Fibroblast of upper back skin (primary cell): ENCODE data around the gene UBE2QL1.

Source experiments
- DNase-seq: peaks from one replicate; pipeline ENCODE4 v3.0.0-alpha.2; 2013

Gene UBE2QL1

GRCh38 chr5:6480133-6481051 lies 31.7 kb downstream of the UBE2QL1 start:
- no peak for DNase-seq

- DNase-seq, result no peak
Measured at GRCh38 chr5:6482735-6483134, 34.1 kb downstream of the UBE2QL1 start.

- DNase-seq, result no peak
Measured at GRCh38 chr5:6483880-6484382, 35.3 kb downstream of the UBE2QL1 start.

GRCh38 chr5:6484446-6484845 lies 35.8 kb downstream of the UBE2QL1 start:
- no peak for DNase-seq

GRCh38 chr5:6484899-6485298 lies 36.2 kb downstream of the UBE2QL1 start:
- no peak for DNase-seq

- no peak for DNase-seq
Measured at GRCh38 chr5:6485441-6485840, 36.8 kb downstream of the UBE2QL1 start.

GRCh38 chr5:6486074-6486473 lies 37.4 kb downstream of the UBE2QL1 start:
- DNase-seq, result no peak

- DNase-seq, result no peak
Measured at GRCh38 chr5:6487081-6487480, 38.4 kb downstream of the UBE2QL1 start.

- DNase-seq, result no peak
Measured at GRCh38 chr5:6488021-6488420, 39.4 kb downstream of the UBE2QL1 start.

GRCh38 chr5:6489643-6490185 lies 41.1 kb downstream of the UBE2QL1 start:
- DNase-seq, result no peak

- no peak for DNase-seq
Measured at GRCh38 chr5:6490246-6490645, 41.6 kb downstream of the UBE2QL1 start.

- no peak for DNase-seq
Measured at GRCh38 chr5:6490693-6491092, 42.0 kb downstream of the UBE2QL1 start.

- DNase-seq, result no peak
Measured at GRCh38 chr5:6491196-6491918, 42.7 kb downstream of the UBE2QL1 start.

- DNase-seq, result no peak
Measured at GRCh38 chr5:6491919-6492290, 43.2 kb downstream of the UBE2QL1 start.

GRCh38 chr5:6492934-6493333 lies 44.3 kb downstream of the UBE2QL1 start:
- no peak for DNase-seq

- DNase-seq, result no peak
Measured at GRCh38 chr5:6493681-6494454, 45.2 kb downstream of the UBE2QL1 start.

GRCh38 chr5:6494939-6495338 lies 46.3 kb downstream of the UBE2QL1 start:
- DNase-seq, result no peak

GRCh38 chr5:6495433-6496206 lies 47.0 kb downstream of the UBE2QL1 start:
- DNase-seq, result no peak

- no peak for DNase-seq
Measured at GRCh38 chr5:6496207-6496584, 47.5 kb downstream of the UBE2QL1 start.

GRCh38 chr5:6496636-6497035 lies 48.0 kb downstream of the UBE2QL1 start:
- no peak for DNase-seq

- DNase-seq, result no peak
Measured at GRCh38 chr5:6497262-6497661, 48.6 kb downstream of the UBE2QL1 start.

GRCh38 chr5:6498968-6499367 lies 50.3 kb downstream of the UBE2QL1 start:
- no peak for DNase-seq
